Neural cell (in vitro differentiated cells): ENCODE results near the gene AMBP. TPM values are rescaled to one million over a fixed set of nuclear protein-coding genes. Genes with fewer than 3 reads are reported as not detected.

ENCODE experiments used
- H2AFZ ChIP-seq: fragments of 200-600, 300-800 bp; sonication (generic), shearing (Covaris generic); 2 replicates; pipeline ENCODE4 v1.6.0; 2014; ENCODE audit warnings: low read depth, mild to moderate bottlenecking, antibody characterized with exemption, low read length, moderate library complexity
- H3F3A ChIP-seq: fragments of 200-600 bp; shearing (Covaris generic); 2 replicates; pipeline ENCODE4 v1.6.1; 2016; ENCODE audit warnings: mild to moderate bottlenecking, moderate library complexity, mixed read lengths, antibody characterized with exemption, low read length; ENCODE audit not compliant: insufficient read depth, poor library complexity, severe bottlenecking
- H3K27ac ChIP-seq: fragments of 200-600, 300-800 bp; sonication (generic), shearing (Covaris generic); 2 replicates; pipeline ENCODE4 v1.5.1; 2014; ENCODE audit warnings: mild to moderate bottlenecking, low read length, moderate library complexity
- H3K27me3 ChIP-seq: fragments of 300-800, 200-600 bp; sonication (generic), shearing (Covaris generic); 2 replicates; pipeline ENCODE4 v1.6.0; 2014; ENCODE audit warnings: mild to moderate bottlenecking, low read depth, low read length, moderate library complexity; ENCODE audit not compliant: insufficient read depth
- H3K36me3 ChIP-seq: fragments of 300-800, 200-600 bp; sonication (generic), shearing (Covaris generic); 2 replicates; pipeline ENCODE4 v1.5.1; 2014; ENCODE audit warnings: mild to moderate bottlenecking, antibody characterized with exemption, low read length, moderate library complexity; ENCODE audit not compliant: insufficient read depth
- H3K4me2 ChIP-seq: fragments of 300-800, 200-600 bp; sonication (generic), shearing (Covaris generic); 2 replicates; pipeline ENCODE4 v1.6.0; 2014; ENCODE audit warnings: mild to moderate bottlenecking, low read length
- H3K4me3 ChIP-seq: fragments of 300-800, 200-600 bp; sonication (generic), shearing (Covaris generic); 2 replicates; pipeline ENCODE4 v1.5.1; 2014; ENCODE audit warnings: mild to moderate bottlenecking, low read length, moderate library complexity
- H3K79me2 ChIP-seq: fragments of 200-600 bp; shearing (Covaris generic); replicated peaks from 2 replicates; pipeline ENCODE4 v1.6.0; 2014; ENCODE audit warnings: mild to moderate bottlenecking, low read length, moderate library complexity; ENCODE audit not compliant: insufficient read depth
- H3K9ac ChIP-seq: fragments of 300-800, 200-600 bp; sonication (generic), shearing (Covaris generic); 2 replicates; pipeline ENCODE4 v1.6.1; 2016; ENCODE audit warnings: mild to moderate bottlenecking, low read length, mixed read lengths
- H3K9me2 ChIP-seq: fragments of 200-600 bp; shearing (Covaris generic); 2 replicates; pipeline ENCODE4 v1.6.1; 2016; ENCODE audit warnings: mild to moderate bottlenecking, low read length, mixed read lengths; ENCODE audit not compliant: insufficient read depth
- H3K9me3 ChIP-seq: fragments of 200-600, 300-800 bp; sonication (generic), shearing (Covaris generic); 2 replicates; pipeline ENCODE4 v1.6.1; 2016; ENCODE audit warnings: mild to moderate bottlenecking, mixed run types, low read length, moderate library complexity, mixed read lengths
- H4K20me1 ChIP-seq: fragments of 200-600 bp; shearing (Covaris generic); 2 replicates; pipeline ENCODE4 v1.6.1; 2016; ENCODE audit warnings: mild to moderate bottlenecking, mixed run types; ENCODE audit not compliant: insufficient read depth
- EP300 ChIP-seq: fragments of 450-650 bp; conservative IDR thresholded peaks from 2 replicates; pipeline ENCODE4 v1.6.1; 2014; ENCODE audit warnings: antibody characterized with exemption, mild to moderate bottlenecking, moderate library complexity; ENCODE audit not compliant: poor library complexity, severe bottlenecking
- EZH2 ChIP-seq: fragments of 200-600, 300-800 bp; shearing (Covaris generic), sonication (generic); IDR thresholded peaks from 2 replicates; pipeline ENCODE4 v1.6.1; 2014; ENCODE audit warnings: antibody characterized with exemption, low read length, borderline replicate concordance, mild to moderate bottlenecking; ENCODE audit not compliant: insufficient read depth, poor library complexity, severe bottlenecking
- MXI1 ChIP-seq: fragments of 450-650 bp; conservative IDR thresholded peaks from 2 replicates; pipeline ENCODE4 v1.6.1; 2014; ENCODE audit warnings: antibody characterized with exemption, mild to moderate bottlenecking; ENCODE audit not compliant: poor library complexity, severe bottlenecking
- POLR2AphosphoS5 ChIP-seq: IDR thresholded peaks from 2 replicates; pipeline ENCODE4 v1.6.1; 2012
- RAD21 ChIP-seq: fragments of 450-650 bp; conservative IDR thresholded peaks from 2 replicates; pipeline ENCODE4 v1.6.1; 2014; ENCODE audit warnings: antibody characterized with exemption, mild to moderate bottlenecking, moderate library complexity
- SMC3 ChIP-seq: fragments of 450-650 bp; conservative IDR thresholded peaks from 2 replicates; pipeline ENCODE4 v1.6.1; 2014; ENCODE audit warnings: antibody characterized with exemption, mild to moderate bottlenecking, moderate library complexity; ENCODE audit not compliant: poor library complexity
- TAF1 ChIP-seq: IDR thresholded peaks from 2 replicates; pipeline ENCODE4 v1.6.1; 2012; ENCODE audit warnings: low read depth
- polyA plus RNA-seq: library from polyadenylated mRNA; depleted of rRNA; stranded (reverse); fragments of >200 nt; gene quantifications from 2 replicates; pipeline ENCODE4 v1.2.3, GENCODE V29; 2014
- TF ChIP-seq, protein P1 (sequence below): IDR thresholded peaks from 2 replicates; pipeline ENCODE4 v1.6.1; 2012; ENCODE audit warnings: borderline replicate concordance
- TF ChIP-seq, protein P2 (sequence below): fragments of 450-650 bp; IDR thresholded peaks from 2 replicates; pipeline ENCODE4 v1.5.1; 2014; ENCODE audit warnings: antibody characterized with exemption, mild to moderate bottlenecking, moderate library complexity; ENCODE audit not compliant: poor library complexity, severe bottlenecking

The AMBP gene
- polyA plus RNA-seq, 1 donor from 2014 or later, result not detected

DNA sequence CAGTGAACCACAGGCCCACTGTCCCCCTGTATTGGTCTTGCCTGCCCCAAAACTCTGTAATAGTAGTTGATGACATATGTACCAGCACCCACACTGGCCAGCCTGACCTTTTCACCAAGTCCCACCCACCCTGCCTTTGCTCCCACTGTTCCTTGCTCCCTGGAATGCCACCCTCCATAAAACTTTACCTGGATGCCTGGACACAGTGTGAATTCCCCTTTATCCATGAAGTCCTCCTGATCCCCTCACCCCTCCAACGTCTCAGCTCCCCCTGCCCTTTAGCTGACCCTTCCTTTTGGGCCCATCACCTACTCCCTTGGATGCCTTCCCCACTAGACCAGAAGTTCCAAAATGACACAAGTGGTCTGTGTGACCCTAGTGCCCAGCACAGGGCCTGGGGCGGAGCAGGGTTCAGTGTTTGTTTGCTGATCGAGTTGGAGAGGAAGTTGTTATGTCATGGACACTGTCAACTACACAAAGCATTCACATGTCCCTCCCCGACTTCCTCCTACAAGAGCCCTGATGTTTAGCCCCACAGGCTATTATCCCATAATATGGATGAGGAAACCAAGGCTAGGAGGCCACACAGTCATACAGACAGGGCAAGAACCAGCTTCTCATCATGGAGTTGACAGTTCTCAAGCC lies 16.1 kb downstream of the AMBP start:
- H3K4me2 ChIP-seq, result no peak overlapping the region

DNA sequence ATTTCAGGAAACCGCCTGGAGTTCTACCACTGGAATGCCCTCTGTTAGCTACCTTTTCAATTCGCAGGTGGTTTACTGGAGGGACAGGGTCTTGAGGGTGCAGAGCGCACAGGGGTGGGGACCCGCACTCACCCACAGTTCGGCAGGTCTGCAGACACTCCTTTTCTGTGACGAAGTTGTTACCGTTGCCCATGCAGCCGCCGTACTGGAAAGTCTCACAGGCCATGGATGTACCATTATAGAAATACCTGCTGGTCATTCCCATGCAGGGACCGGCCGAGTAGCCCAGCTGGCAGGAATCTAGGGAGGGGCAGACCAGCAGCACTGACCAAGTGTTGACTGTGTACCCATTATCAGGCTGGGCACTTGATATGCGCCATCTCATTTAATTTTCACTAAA lies 16.8 kb downstream of the AMBP start:
- no peaks in the 10 kb centered on the region for H3K9me2 ChIP-seq
- H3K36me3 ChIP-seq, result no peaks in the 10 kb centered on the region
- no peak overlapping the region for H3K4me3 ChIP-seq
- no peaks in the 10 kb centered on the region for H4K20me1 ChIP-seq
- no peaks in the 10 kb centered on the region for H3K27me3 ChIP-seq
- no peaks in the 10 kb centered on the region for H3K79me2 ChIP-seq
- no peak overlapping the region for H3K9ac ChIP-seq
- H2AFZ ChIP-seq, result no peak overlapping the region
- H3K9me3 ChIP-seq, result peaks cover 3% of the 10 kb centered on the region
- H3F3A ChIP-seq, result no peaks in the 10 kb centered on the region
- TF ChIP-seq SMC3 (no peak), TAF1 (no peak), RAD21 (no peak), EP300 (no peak), MXI1 (no peak), POLR2AphosphoS5 (no peak), EZH2 (no peak)
- TF ChIP-seq, protein P1, sequence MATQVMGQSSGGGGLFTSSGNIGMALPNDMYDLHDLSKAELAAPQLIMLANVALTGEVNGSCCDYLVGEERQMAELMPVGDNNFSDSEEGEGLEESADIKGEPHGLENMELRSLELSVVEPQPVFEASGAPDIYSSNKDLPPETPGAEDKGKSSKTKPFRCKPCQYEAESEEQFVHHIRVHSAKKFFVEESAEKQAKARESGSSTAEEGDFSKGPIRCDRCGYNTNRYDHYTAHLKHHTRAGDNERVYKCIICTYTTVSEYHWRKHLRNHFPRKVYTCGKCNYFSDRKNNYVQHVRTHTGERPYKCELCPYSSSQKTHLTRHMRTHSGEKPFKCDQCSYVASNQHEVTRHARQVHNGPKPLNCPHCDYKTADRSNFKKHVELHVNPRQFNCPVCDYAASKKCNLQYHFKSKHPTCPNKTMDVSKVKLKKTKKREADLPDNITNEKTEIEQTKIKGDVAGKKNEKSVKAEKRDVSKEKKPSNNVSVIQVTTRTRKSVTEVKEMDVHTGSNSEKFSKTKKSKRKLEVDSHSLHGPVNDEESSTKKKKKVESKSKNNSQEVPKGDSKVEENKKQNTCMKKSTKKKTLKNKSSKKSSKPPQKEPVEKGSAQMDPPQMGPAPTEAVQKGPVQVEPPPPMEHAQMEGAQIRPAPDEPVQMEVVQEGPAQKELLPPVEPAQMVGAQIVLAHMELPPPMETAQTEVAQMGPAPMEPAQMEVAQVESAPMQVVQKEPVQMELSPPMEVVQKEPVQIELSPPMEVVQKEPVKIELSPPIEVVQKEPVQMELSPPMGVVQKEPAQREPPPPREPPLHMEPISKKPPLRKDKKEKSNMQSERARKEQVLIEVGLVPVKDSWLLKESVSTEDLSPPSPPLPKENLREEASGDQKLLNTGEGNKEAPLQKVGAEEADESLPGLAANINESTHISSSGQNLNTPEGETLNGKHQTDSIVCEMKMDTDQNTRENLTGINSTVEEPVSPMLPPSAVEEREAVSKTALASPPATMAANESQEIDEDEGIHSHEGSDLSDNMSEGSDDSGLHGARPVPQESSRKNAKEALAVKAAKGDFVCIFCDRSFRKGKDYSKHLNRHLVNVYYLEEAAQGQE, result no peak
- TF ChIP-seq, protein P2, sequence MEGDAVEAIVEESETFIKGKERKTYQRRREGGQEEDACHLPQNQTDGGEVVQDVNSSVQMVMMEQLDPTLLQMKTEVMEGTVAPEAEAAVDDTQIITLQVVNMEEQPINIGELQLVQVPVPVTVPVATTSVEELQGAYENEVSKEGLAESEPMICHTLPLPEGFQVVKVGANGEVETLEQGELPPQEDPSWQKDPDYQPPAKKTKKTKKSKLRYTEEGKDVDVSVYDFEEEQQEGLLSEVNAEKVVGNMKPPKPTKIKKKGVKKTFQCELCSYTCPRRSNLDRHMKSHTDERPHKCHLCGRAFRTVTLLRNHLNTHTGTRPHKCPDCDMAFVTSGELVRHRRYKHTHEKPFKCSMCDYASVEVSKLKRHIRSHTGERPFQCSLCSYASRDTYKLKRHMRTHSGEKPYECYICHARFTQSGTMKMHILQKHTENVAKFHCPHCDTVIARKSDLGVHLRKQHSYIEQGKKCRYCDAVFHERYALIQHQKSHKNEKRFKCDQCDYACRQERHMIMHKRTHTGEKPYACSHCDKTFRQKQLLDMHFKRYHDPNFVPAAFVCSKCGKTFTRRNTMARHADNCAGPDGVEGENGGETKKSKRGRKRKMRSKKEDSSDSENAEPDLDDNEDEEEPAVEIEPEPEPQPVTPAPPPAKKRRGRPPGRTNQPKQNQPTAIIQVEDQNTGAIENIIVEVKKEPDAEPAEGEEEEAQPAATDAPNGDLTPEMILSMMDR, result no peak
- H3K4me2 ChIP-seq, result no peak overlapping the region
- no peak overlapping the region for H3K27ac ChIP-seq

More for the DNA sequence above, 16.1 kb downstream of the AMBP start:
- no peaks in the 10 kb centered on the region for H3K27me3 ChIP-seq
- peaks cover 3% of the 10 kb centered on the region for H3K9me3 ChIP-seq
- no peaks in the 10 kb centered on the region for H3K79me2 ChIP-seq
- H3F3A ChIP-seq, result no peaks in the 10 kb centered on the region
- H3K4me3 ChIP-seq, result no peak overlapping the region
- no peaks in the 10 kb centered on the region for H4K20me1 ChIP-seq
- TF ChIP-seq RAD21 (no peak), EP300 (no peak), EZH2 (no peak), MXI1 (no peak), POLR2AphosphoS5 (no peak), SMC3 (no peak), TAF1 (no peak)
- TF ChIP-seq, protein P1, result no peak
- TF ChIP-seq, protein P2, result no peak
- H3K36me3 ChIP-seq, result no peaks in the 10 kb centered on the region
- H3K27ac ChIP-seq, result no peak overlapping the region
- no peak overlapping the region for H2AFZ ChIP-seq
- no peak overlapping the region for H3K9ac ChIP-seq
- H3K9me2 ChIP-seq, result no peaks in the 10 kb centered on the region
